ENCODE measurements around the gene KRT84.

KRT84 gene

DNA sequence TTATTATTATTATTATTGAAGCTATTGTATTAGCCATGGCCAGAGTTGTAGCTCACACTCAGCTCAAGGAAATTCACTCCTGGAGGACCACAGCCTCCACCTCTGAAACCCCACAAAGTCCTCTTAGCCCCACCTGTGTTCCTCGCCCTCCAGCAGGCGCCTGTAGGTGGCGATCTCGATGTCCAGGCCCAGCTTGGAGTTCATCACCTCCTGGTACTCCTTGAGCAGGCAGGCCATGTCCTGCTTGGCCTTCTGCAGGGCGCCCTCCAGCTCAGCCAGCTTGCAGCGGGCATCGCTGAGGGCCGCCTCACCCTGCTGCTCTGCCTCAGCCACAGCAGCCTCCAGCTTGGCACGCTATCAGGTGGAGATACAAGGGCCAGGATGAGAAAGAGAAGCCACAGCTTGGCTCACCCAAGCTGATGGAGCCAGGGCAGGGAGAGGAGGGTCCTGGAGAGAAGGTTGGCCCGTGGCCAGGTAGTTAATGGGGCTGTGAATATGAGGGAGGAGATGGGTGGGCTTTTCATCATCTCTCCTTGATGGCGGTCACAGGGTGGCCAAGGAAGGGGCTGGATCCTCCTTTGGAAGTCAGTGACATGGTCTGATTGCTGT, 23.2 kb downstream of the KRT84 start:
- DNase-seq (ENCODE audit: low spot score) = no peak
- no peak for FAIRE-seq

DNA sequence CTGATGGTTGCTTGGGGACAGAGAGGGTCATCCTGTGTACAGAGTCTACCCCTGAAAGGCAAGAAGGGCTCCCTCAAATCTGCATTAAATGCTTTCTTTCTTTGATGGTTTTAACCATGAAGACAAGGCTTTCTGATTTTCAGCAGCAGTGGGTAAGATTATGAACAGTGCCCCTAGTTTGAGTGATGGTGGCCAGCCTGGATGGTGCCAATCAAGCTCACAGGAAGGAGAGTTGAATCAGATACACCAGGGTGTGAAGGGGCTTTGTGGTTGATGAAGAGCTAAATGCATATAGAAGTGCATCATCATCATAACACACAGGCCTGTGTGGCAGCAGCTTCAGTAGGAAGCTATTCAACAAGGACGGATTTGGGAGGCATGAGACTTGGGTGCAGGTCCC, 23.9 kb downstream of the KRT84 start:
- FAIRE-seq (no peak), DNase-seq (ENCODE audit: low spot score) (no peak)

DNA sequence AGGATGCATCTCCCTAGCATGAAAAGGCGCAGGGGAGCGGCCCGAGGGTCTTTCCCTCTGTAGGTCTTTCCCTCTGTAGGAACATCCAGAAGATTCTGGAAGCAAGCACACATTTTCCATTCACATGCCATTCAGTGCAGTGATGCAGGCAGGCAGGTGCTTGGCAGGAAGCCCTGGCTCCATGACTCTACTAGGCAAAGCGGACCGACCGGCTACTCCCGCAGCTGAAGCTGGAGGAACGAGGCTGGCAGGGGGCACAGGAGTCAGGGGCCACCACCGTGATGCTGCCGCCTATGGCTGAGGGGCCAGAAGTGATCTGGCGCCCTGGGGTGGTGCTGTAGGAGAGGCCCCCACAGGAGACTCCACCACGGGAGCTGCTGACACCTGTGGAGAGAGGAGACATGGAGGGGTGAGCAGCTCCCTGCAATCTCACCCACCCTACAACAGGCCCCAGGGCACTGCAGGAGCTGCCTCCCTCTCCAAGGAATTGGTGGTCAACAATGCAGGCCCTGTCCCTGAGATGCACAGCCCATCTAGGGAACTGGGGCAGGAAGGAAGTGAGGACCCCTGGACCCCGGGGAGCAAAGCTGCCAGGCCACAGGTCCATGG, 24.7 kb downstream of the KRT84 start:
- no peak for DNase-seq (ENCODE audit: low spot score)
- FAIRE-seq = no peak

DNA sequence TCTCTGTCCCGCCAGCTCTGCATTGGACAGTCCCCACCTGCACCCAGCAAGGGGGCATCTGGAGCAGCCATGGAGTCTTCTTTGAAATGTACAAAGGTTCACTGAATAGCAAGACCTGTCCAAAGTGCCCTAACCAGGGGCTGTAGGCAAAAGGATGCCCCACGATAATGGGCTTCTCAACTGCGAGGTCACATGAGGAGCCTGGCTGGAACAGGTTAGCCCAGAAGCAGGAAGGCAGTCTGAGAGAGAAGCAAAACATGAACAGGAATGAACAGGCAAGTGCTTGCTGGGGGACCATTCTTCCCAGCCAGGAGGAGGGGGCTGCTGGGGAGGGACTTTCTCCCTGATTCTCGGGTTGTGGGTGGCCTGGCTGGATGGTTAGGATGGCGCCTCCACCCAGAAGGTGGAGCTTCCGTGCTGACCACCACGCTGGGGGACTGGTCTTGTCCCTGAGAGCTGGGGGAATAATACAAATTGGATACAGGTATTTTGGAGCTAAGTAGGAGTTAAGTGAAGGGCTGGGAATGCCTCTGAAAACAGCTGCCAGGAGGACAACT, 25.3 kb downstream of the KRT84 start:
- no peak for DNase-seq (ENCODE audit: low spot score)
- no peak for FAIRE-seq

DNA sequence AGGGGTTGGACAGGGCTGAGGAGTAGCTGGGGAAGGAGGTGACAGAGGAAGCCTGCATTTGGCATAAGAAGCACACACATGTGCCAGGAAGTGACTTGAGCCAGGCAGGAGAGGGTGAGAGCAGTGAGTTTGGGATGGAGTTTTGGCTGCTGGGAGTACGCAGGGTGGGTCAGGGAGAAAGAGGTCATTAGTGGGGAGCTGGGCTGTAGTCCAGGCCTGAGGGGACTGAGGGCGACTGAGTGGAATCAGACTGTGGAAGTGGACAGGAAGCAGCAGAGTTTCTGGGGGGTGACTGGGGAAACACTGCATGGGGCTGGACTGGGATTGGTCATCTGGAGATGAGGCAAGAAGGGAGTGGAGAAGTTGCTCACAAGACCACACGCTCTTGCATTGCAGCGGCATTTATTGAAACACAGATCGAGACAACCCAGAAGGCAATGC, 25.8 kb downstream of the KRT84 start:
- DNase-seq (ENCODE audit: low spot score) (no peak), FAIRE-seq (no peak)

DNA sequence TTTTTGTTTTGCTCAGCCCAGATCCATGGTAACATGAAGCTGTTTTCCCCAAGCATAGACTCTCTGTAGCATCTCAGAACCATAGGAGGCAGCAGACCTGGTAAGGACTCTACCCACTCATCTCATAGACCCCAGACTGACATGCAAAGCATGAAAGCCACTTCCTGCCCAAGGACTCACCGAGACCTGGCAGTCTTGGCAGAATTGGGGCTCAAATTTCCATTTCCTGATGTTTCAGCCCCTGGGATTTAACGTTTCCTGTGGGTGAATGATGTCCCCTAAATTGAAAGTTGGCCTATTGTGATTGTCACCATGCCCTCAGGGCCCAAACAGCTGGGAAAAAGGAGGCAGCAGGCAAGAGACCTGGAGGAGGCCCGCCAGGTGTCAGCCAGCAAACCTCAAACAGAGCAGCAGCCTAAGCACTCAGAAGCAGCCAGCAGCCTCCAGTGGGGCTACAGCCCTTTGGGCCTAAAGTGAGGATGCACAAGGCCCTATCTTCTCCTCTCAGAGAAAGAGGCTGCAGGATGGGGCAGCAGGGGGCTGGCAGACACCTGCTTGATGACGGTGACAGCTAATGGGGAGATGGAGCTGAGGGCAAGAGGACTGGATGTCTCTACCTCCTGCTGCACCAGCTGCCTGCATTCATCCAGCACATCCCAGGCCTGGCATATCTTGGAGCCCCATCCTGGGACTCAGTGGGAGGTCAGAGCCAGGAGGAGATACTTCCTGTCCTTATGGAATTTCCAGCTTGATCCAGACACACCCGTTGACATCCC, 26.7 kb downstream of the KRT84 start:
- no peak for DNase-seq (ENCODE audit: low spot score)
- no peak for FAIRE-seq

DNA sequence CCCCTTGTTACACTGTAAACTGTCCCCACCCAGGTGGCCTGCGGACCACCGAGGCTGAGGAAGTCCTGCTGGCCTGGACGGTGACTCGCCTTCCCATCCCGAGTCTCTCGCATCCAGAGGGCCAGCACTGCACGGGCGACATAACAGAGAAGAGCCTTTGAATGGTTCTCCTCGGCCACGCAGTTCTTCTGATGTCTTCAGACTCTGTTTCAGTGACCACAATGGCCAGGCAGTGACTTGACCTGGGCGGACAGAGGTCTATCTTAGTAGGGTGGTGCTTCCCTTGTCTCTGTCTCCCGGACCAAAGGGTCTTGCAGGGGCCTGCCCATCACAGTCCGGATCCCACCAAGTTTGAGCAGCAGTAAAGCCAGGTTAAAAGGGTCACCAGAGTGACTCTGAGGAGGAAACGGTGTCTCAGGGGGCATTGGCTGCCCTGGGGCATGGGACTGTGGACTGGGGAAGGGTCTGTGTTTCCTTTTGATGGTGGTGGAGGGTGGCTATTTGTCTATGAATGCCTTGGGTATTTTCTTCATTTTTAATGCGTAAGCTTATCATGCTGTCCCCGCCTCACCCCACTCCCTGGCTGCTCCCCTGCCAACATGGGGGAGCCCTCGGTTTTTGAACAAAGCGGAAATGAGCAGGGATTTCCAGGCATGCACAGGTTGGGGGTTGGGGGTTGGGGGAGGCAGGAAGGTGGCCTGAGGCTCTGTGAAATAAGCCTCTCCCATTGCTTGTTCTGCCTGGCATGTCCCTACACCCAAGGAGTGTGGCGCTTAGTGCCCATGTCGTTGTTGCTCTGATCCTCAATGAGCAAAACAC, 28.5 kb downstream of the KRT84 start:
- DNase-seq (ENCODE audit: low spot score) = no peak
- no peak for FAIRE-seq

DNA sequence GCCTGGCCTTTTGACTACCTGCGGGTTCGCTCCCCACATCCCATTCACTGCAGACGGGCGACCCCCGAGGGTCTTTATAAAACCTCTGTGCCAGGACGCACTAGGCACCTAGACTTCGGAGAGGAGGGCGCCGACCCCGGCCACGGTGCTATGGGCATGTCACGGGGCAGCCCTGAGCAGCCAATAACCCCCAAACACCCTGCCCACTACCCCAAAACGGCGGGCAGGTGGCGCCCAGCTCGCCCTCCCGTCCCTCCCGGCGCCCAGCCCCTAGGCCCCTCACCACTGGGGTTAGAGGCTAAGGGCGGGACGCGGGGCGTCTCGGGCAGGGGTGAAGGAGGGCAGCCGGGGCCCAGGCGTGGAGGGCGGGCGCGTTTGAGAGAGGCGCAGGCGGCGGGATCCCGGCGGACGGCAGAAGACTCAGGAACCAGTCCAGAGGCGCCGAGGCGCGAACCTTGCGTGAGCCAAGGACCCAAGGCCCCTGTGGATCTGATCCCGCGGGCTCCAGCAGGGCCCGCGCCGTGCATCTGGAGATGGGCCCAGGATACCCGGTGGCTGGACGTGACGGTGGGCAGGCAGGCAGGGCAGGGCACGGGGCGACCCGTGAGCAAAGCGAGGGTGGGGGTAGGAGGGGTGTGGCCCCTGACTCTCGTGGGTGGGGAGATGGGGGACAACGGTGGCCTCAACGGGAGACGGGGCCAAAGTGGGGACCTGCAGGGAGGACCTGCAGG, 29.3 kb downstream of the KRT84 start:
- FAIRE-seq (no peak), DNase-seq (ENCODE audit: low spot score) (no peak)

DNA sequence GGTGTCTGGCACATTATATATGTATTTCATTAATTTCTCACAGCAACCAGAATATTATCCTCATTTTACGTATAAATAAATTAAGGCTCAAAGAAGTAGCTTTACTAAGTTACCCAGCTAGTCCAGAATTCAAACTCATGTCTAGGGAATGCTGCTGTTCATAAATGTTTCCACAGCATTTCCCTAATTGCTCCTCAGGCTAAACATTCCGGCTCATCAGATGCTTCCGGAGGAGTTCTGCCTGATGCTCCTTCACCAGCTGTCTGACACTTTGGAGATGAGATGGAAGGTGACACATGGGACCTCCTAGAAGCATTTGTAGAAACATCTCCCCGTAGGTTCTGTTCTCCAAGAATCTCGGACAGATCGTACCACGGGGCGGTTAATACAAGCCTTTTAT, 30.3 kb downstream of the KRT84 start:
- FAIRE-seq = no peak
- no peak for DNase-seq (ENCODE audit: low spot score)

DNA sequence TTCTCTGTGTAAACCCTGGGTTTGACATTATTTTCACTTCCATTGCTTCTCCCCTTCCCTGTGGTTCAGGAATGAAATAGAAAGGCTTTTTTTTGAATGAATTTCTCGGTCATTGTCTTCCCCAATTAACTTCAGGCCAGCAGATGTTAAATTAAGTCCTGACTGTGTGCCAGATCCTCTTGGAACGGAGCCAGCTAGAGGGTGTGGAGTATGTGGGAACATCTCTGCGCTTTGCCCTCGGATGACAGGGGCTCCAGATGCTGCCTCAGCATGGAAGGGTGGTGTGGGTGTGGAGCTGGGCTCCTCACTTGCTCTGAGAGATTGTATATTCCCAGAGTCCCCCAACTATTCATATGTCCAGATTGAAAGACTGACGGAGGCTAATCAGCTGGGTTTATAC, 31.3 kb downstream of the KRT84 start:
- FAIRE-seq = no peak

DNA sequence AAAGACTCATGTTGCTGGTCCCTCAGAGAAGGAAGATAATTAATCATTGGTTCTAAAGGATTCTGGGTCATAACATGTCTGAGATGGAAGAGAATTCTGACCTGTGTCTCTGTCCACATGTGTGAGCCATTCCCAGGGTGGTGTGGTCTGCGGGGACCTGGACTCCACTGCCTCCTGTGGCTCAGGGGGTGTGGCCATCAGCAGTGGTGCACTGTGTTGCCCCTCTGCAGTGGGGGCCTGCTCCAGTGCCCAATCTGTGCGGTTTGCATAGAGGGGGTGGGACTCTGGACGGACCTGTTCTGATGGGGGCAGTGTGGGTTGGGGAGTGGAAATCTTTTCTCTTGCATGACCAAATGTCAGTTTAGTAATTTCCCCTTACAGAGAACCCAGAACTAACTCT, 31.7 kb downstream of the KRT84 start:
- FAIRE-seq (no peak), DNase-seq (ENCODE audit: low spot score) (no peak)

More for the DNA sequence above, 31.3 kb downstream of the KRT84 start:
- DNase-seq (ENCODE audit: low spot score) = no peak

DNA sequence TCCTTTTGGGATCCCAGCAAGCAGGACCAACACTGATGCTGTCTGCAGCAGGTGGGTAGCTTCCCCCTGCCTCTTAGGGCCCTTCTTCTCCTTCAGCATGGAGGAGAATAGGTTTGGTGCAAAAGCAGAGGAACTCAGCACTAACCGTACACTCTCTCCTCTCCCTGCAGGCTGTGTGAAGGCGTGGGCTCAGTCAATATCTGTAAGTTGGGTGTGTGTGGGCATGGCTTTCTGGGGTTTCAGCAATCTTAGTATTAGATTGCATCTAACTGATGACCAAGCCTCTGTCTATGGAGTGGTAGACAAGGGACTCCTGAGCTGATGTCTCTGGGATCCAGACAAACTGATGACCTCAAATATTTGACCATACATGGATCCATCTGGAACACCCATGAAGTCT, 32.5 kb downstream of the KRT84 start:
- DNase-seq (ENCODE audit: low spot score) (no peak), FAIRE-seq (no peak)

DNA sequence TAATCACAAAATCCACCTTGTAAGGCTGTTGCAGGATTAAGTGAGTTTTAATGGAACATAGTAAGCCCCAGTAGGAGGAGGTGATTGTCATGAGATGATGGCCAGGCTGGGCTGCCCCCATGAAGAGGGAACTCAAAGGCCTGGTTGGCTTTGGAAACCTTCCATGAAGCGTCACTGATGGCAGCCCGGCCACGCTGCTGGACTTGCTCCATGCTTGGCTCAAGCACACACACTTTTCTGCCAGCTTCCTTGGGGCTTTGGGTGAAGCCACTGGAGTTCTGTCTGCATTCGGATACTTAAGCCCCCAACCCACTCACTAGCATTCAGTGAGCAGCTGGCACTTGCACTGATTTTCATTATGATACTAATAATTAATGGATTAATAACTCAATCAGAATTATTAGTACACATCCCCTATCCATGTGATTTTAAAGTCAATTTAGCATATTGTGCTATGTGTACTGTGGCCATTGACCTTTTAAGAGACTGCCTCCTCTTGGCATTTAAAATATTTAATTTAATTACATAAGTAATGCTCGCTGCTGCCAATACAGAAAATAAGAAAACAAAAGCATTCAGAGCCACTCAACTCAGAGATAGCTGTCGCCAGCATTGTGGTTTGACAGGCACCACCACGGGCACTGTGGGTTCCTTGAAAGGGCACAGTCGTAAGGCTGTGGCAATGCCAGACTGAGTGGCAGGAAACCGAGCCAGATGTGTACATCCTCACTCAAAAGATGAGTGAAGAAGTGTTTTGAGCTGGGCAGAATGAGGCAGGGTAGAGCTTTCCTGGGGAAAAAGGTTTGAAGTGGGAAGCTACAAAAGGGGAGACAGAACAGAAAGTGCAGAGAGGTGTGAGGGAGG, 34.0 kb downstream of the KRT84 start:
- FAIRE-seq (no peak), DNase-seq (ENCODE audit: low spot score) (no peak)

DNA sequence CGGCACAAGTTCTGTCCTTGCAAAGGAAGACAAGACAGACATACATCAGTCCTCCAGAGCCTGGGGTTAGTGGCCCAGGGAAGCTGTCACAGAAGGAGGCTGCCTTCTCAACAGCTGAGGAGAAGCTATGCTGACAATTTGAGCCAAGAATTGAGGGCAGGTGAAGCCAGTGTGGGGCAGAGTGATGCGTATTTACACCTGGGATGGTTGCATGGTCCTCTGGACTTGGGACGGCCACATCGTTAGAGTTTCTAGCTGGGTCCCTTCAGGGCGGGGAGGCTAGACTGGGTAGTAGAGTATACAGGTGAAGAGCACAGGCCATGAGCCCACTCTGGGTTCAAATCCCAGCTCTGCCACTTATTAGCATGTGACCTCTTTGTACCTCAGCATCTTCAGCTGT, 34.7 kb downstream of the KRT84 start:
- FAIRE-seq = no peak

DNA sequence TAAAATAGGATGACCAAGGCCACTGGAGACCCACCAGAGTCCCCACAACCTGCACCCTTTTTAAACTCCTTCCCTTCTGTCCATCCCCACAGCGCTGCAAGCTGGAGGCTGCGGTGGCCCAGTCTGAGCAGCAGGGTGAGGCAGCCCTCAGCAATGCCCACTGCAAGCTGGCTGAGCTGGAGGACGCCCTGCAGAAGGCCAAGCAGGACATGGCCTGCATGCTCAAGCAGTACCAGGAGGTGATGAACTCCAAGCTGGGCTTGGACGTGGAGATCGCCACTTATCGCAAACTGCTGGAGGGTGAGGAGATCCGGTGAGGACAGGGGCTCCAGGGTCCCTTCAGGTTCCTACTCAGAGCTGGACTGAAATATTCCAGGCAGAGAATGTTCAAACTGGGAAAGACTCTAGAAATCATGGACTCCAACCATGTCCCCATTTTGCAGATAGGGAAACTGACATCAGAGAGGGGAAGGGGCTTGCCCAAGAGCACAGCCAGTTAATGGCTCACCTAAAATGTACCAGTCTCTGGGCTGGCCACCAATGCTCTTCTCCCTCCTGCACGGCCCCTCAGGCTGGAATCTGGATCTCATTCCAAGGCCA, 35.3 kb downstream of the KRT84 start:
- DNase-seq (ENCODE audit: low spot score) (no peak), FAIRE-seq (no peak)

More for the DNA sequence above, 34.7 kb downstream of the KRT84 start:
- DNase-seq (ENCODE audit: low spot score) = no peak

DNA sequence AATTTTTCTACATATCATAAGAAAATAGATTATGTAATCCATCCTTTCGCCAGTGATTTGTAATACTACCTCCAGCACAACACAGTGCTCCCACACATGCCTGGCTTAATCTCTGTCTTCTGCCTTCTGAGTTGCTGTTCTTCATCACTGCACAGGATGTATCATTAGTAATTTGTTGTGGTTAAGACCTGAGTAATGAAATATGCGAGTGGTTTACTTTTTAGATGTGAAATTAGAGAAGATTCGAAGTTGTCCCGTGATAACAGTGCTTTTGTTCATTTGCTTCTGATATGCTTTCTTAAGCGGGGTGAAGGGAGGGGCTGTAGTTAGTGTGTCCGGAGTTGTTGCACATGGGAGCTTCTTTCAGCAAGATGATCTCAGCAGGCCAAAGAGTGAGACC, 36.3 kb downstream of the KRT84 start:
- FAIRE-seq (no peak), DNase-seq (ENCODE audit: low spot score) (no peak)

DNA sequence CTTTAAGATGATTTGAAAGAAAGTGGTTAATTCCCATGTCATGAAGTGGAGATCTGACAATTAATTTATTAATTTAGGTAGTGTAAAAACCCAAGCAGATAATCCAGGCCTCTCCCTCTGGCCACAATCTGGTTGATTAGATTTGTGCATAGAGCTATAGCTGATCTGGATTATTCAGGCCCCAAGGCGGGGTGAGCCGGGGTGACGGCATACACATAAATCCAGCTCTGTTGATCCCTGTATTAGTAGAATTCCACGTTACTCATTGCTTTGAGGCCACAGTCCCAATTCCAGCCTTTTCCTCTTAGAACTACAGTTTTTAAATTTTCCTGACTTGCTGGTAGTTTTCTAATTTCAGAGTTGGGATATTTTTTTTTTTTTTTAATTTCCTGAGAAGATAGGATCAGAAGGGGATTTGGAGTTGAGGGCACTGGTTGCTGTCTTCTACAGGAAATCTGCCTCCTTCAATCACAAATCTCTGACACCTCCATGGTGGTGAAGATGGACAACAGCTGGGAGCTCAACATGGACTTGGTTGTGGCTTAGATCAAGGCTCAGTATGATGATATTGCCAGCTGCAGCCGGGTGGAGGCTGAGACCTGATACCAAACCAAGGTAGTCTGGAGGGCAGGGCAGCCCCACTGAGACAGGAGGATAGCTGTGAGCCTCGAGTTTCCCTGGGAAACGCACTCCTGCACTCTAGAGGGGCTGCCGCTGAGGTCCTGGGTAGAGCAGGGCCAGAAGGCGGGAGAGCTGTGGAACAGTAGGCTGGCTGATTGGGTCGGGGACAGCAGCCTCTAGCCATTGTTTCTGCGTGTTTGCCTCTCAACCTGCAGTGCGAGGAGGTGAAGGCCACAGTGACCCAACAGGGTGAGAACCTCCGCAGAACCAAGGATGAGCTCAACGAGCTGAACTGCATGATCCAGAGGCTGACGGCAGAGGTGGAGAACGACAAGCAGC, 37.6 kb downstream of the KRT84 start:
- DNase-seq (ENCODE audit: low spot score) (no peak), FAIRE-seq (no peak)

DNA sequence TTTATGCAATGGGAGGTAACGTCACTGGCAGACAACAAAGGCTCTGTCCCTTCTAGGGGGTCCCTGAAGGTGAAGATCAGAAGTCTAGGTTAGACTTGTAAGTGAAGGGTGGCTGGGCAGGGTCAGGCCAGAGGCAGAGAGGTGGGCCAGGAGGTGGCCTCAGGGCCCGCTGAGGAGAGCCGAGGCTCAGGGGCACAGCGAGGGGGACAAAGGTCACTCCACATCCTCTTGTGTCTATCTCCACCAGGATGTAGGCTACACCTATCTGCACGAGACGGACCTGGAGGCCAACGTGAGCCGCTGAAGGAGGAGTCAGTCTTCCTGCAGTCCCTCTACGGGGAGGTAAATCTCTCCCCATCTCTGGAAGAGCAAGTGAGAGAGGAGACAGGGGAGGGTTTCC, 38.4 kb downstream of the KRT84 start:
- FAIRE-seq = no peak
- no peak for DNase-seq (ENCODE audit: low spot score)
